Prostate gland (tissue), 2 donors: Measurements from ENCODE around the gene XIRP1.

Experiments used
- POLR2A ChIP-seq: fragments of 450-650 bp; IDR thresholded peaks from one replicate; pipeline ENCODE4 v1.6.1; 2016; ENCODE audit warnings: antibody characterized with exemption, mild to moderate bottlenecking
- TF ChIP-seq, protein P1 (sequence below), 4 experiments: fragments of 200-600 bp in 2 of 4; fragments of 450-650 bp in 2 of 4; sonication (generic) in 2 of 4; IDR thresholded peaks; 1 replicate in 3 of 4; 2 replicates in 1 of 4; pipeline ENCODE4 v1.5.1; 2016 to 2019; ENCODE audit warnings: antibody characterized with exemption in 4 of 4, mild to moderate bottlenecking in 2 of 4, moderate library complexity in 2 of 4

DNA sequence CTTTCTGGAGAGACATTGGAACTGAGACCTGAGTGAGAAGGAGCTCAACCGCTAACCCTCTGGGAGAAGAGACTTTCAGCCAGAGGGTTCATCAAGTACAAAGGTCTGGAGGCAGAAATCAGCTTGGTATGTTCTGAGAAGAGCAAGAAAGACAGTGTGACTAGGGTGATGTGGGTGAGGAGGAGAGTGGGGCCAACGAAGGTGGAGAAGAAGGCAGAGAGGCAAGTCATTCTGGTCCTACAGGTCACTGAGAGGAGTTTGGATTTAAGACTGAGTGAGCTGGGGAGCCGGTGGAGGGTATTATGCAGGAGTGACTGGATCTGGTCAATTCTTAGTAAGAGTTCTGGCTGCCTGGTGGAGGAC lies 12.2 kb downstream of the XIRP1 start:
- TF ChIP-seq, protein P1, sequence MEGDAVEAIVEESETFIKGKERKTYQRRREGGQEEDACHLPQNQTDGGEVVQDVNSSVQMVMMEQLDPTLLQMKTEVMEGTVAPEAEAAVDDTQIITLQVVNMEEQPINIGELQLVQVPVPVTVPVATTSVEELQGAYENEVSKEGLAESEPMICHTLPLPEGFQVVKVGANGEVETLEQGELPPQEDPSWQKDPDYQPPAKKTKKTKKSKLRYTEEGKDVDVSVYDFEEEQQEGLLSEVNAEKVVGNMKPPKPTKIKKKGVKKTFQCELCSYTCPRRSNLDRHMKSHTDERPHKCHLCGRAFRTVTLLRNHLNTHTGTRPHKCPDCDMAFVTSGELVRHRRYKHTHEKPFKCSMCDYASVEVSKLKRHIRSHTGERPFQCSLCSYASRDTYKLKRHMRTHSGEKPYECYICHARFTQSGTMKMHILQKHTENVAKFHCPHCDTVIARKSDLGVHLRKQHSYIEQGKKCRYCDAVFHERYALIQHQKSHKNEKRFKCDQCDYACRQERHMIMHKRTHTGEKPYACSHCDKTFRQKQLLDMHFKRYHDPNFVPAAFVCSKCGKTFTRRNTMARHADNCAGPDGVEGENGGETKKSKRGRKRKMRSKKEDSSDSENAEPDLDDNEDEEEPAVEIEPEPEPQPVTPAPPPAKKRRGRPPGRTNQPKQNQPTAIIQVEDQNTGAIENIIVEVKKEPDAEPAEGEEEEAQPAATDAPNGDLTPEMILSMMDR (IDR thresholded peaks at IDR 0.05), result no peak
- no peak for TF ChIP-seq POLR2A
